ENCODE measurements around the gene HOXA6.

HOXA6 gene

GRCh38 chr7:27112955-27113949 lies 34.3 kb downstream of the HOXA6 start:
- no peak overlapping the region for H3K27ac ChIP-seq
- TF ChIP-seq ZFX (IDR thresholded peaks at IDR 0.05; ENCODE audit: borderline replicate concordance), result no peak
- TF ChIP-seq CTCF (IDR thresholded peaks at IDR 0.05), result no peak

GRCh38 chr7:27112361-27112760 lies 35.2 kb downstream of the HOXA6 start:
- TF ChIP-seq ZFX (IDR thresholded peaks at IDR 0.05; ENCODE audit: borderline replicate concordance) (no peak), CTCF (IDR thresholded peaks at IDR 0.05) (no peak)
- H3K27ac ChIP-seq, result no peak overlapping the region

GRCh38 chr7:27111751-27112277 lies 35.8 kb downstream of the HOXA6 start:
- no peak for TF ChIP-seq CTCF (IDR thresholded peaks at IDR 0.05)
- TF ChIP-seq ZFX (IDR thresholded peaks at IDR 0.05; ENCODE audit: borderline replicate concordance), result no peak
- H3K27ac ChIP-seq, result no peak overlapping the region

- no peak for TF ChIP-seq ZFX (IDR thresholded peaks at IDR 0.05; ENCODE audit: borderline replicate concordance)
- TF ChIP-seq CTCF (IDR thresholded peaks at IDR 0.05), result no peak
These were observed 36.4 kb downstream of the HOXA6 start for GRCh38 chr7:27111042-27111750.

GRCh38 chr7:27110186-27111031 lies 37.2 kb downstream of the HOXA6 start:
- TF ChIP-seq ZFX (IDR thresholded peaks at IDR 0.05; ENCODE audit: borderline replicate concordance) (no peak), CTCF (IDR thresholded peaks at IDR 0.05) (no peak)

More at GRCh38 chr7:27111042-27111750, 36.4 kb downstream of the HOXA6 start:
- H3K27ac ChIP-seq, result no peak overlapping the region

GRCh38 chr7:27109466-27110185 lies 37.9 kb downstream of the HOXA6 start:
- H3K27ac ChIP-seq, result no peak overlapping the region

More at GRCh38 chr7:27110186-27111031, 37.2 kb downstream of the HOXA6 start:
- H3K27ac ChIP-seq, result no peak overlapping the region

More at GRCh38 chr7:27109466-27110185, 37.9 kb downstream of the HOXA6 start:
- TF ChIP-seq ZFX (IDR thresholded peaks at IDR 0.05; ENCODE audit: borderline replicate concordance), result no peak
- TF ChIP-seq CTCF (IDR thresholded peaks at IDR 0.05), result no peak

Measured in 22Rv1 (cell line).